HL-60 (cell line): Measurements from ENCODE around the gene TMEM273.
"Not testable (repeated sequence)": the region's sequence is repeated elsewhere in the genome, so short reads cannot be mapped to it uniquely, and the experiment has no call there.

Experiments
- DNase-seq, 2 experiments: peaks; one replicate each; pipeline ENCODE4 v3.0.0-alpha.2; 2010 to 2020; ENCODE audit warnings: low read depth in 1 of 2, low spot score in 1 of 2
- H3K27ac ChIP-seq: fragments of 250-450 bp; sonication (Bioruptor Pico); replicated peaks from 2 replicates; pipeline ENCODE4 v1.5.1; 2020; ENCODE audit warnings: mild to moderate bottlenecking, moderate library complexity
- H3K27me3 ChIP-seq: fragments of 250-450 bp; sonication (Bioruptor Pico); 2 replicates; pipeline ENCODE4 v1.5.1; 2021; ENCODE audit warnings: mild to moderate bottlenecking, moderate library complexity; ENCODE audit not compliant: insufficient read depth, poor library complexity, severe bottlenecking
- H3K4me3 ChIP-seq: replicated peaks from 2 replicates; pipeline ENCODE4 v1.5.1; 2011; ENCODE audit warnings: mild to moderate bottlenecking, control low read depth, low read length; ENCODE audit not compliant: insufficient read depth
- GABPA ChIP-seq: IDR thresholded peaks from 2 replicates; pipeline ENCODE4 v1.6.1; 2012; ENCODE audit warnings: low read depth
- POLR2AphosphoS5 ChIP-seq: IDR thresholded peaks from 2 replicates; pipeline ENCODE4 v1.6.1; 2012; ENCODE audit warnings: low read depth
- SPI1 ChIP-seq: IDR thresholded peaks from 2 replicates; pipeline ENCODE4 v1.6.1; 2012; ENCODE audit warnings: low read depth, mild to moderate bottlenecking, borderline replicate concordance
- TF ChIP-seq, protein P1 (sequence below): IDR thresholded peaks from 2 replicates; pipeline ENCODE4 v1.6.1; 2012; ENCODE audit warnings: low read depth; ENCODE audit not compliant: insufficient replicate concordance
- TF ChIP-seq, protein P2 (sequence below): IDR thresholded peaks from one replicate; pipeline ENCODE4 v1.5.1; 2011; ENCODE audit warnings: low read length, control low read depth, inconsistent platforms; ENCODE audit not compliant: insufficient read depth

The TMEM273 gene

DNA sequence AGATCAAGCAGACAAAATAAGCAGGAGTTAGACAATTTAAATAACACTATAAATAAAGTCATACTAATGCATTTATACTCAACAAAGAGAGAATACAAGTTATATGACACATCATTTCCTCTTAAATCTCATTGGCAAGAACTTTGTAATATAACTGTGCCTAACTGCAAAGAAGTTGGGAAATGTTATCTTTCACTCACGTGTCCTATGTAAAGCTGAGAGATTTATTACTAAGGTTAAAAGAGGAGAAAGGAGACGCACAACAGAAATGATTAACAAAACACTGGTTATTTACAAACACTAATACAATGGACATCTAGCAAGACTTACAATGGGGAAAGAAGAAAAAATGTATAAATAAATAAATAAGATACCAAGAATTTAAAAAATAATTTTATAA, 12.7 kb upstream of the TMEM273 start:
- Histone ChIP-seq H3K4me3 (no peak overlapping the region), H3K27ac (no peak overlapping the region), H3K27me3 (no peaks in the 10 kb centered on the region)
- DNase-seq, result no peak
- TF ChIP-seq POLR2AphosphoS5 (no peak), SPI1 (no peak), GABPA (no peak)
- TF ChIP-seq, protein P1, sequence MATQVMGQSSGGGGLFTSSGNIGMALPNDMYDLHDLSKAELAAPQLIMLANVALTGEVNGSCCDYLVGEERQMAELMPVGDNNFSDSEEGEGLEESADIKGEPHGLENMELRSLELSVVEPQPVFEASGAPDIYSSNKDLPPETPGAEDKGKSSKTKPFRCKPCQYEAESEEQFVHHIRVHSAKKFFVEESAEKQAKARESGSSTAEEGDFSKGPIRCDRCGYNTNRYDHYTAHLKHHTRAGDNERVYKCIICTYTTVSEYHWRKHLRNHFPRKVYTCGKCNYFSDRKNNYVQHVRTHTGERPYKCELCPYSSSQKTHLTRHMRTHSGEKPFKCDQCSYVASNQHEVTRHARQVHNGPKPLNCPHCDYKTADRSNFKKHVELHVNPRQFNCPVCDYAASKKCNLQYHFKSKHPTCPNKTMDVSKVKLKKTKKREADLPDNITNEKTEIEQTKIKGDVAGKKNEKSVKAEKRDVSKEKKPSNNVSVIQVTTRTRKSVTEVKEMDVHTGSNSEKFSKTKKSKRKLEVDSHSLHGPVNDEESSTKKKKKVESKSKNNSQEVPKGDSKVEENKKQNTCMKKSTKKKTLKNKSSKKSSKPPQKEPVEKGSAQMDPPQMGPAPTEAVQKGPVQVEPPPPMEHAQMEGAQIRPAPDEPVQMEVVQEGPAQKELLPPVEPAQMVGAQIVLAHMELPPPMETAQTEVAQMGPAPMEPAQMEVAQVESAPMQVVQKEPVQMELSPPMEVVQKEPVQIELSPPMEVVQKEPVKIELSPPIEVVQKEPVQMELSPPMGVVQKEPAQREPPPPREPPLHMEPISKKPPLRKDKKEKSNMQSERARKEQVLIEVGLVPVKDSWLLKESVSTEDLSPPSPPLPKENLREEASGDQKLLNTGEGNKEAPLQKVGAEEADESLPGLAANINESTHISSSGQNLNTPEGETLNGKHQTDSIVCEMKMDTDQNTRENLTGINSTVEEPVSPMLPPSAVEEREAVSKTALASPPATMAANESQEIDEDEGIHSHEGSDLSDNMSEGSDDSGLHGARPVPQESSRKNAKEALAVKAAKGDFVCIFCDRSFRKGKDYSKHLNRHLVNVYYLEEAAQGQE, result no peak
- TF ChIP-seq, protein P2, sequence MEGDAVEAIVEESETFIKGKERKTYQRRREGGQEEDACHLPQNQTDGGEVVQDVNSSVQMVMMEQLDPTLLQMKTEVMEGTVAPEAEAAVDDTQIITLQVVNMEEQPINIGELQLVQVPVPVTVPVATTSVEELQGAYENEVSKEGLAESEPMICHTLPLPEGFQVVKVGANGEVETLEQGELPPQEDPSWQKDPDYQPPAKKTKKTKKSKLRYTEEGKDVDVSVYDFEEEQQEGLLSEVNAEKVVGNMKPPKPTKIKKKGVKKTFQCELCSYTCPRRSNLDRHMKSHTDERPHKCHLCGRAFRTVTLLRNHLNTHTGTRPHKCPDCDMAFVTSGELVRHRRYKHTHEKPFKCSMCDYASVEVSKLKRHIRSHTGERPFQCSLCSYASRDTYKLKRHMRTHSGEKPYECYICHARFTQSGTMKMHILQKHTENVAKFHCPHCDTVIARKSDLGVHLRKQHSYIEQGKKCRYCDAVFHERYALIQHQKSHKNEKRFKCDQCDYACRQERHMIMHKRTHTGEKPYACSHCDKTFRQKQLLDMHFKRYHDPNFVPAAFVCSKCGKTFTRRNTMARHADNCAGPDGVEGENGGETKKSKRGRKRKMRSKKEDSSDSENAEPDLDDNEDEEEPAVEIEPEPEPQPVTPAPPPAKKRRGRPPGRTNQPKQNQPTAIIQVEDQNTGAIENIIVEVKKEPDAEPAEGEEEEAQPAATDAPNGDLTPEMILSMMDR, result no peak

DNA sequence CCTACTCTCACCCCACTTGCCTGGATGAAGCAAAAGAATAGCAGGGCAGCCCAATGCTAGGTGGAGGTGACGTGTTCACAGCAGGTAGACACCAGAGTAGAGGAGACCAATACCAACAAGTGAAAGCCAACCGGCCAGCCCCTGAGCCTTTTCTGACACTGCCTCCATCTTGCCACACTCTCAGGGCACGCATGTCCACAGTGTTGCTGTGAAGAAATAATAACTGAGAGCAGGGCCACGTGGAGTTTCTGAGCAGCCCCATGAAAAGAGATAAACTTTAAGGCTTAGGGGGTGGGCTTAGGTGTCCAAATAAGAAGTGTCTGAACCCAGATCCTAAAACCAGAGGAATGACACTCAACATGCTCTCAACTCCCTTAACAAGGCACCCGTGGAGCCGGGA, 9.0 kb upstream of the TMEM273 start:
- no peaks in the 10 kb centered on the region for H3K27me3 ChIP-seq
- H3K27ac ChIP-seq, result no peak overlapping the region
- no peak overlapping the region for H3K4me3 ChIP-seq
- TF ChIP-seq SPI1 (no peak), GABPA (no peak)
- no peak for DNase-seq

DNA sequence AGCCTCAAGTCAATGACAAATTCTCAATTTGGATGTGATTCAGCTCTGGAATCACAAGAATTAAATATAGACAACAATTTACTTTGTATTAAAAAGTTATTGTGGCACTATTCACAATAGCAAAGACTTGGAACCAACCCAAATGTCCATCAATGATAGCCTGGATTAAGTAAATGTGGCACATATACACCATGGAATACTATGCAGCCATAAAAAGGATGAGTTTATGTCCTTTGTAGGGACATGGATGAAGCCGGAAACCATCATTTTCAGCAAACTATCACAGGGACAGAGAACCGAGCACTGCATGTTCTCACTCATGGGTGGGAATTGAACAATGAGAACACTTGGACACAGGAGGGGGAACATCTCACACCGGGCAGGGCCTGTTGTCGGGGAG, 7.7 kb upstream of the TMEM273 start:
- not testable (repeated sequence) for H3K27me3 ChIP-seq, DNase-seq, H3K4me3 ChIP-seq, H3K27ac ChIP-seq

DNA sequence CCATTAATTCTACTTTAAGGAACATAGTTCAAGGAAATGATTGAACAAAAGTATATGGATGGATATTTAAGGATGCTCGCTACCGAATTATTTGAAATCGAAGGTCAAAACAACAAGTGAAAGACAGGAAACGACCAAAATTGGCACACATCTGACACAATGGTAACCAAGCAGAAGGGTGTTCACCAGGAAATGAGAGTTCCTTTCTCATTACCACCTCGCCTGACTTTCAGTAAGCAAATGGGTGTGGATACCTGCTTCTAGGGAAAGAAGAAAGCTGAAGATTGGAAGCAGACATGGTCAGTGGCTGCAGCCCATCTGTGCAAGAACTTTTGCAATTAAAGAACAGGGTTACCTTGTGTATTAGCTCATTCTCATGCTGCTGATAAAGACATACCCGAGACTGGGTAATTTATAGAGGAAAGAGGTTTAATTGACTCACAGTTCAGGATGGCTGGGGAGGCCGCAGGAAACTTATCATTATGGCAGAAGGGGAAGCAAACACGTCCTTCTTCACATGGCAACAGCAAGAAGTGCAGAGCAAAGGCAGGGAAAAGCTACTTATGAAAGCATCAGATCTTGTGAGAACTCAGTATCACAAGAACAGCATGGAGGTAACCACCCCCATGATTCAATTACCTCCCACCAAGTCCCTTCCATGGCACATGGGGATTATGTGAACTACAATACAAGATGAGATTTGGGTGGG, 6.2 kb upstream of the TMEM273 start:
- H3K27me3 ChIP-seq, result no peaks in the 10 kb centered on the region

DNA sequence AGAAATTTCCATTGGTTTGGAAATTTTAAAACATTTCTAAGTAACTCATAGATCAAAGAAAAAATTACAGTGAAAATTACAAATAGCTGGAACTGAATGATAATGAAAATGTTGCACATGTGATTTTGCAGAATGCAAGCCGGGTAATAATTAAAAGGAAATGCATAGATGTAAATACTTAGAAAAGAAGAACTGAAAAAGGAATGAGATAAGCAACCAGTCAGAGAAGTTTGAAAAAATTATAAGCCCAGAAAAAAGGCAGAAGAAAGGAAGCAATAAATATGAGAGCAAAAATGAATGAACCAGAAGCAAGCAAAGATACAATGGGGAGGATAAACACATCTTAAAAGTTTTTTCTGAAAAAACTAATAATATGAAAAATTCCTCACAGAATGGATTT, 3.2 kb upstream of the TMEM273 start:
- no peak for DNase-seq
- no peaks in the 10 kb centered on the region for H3K27me3 ChIP-seq
- TF ChIP-seq SPI1, result no peak
- no peak for TF ChIP-seq GABPA
- TF ChIP-seq, protein P1, result no peak
- TF ChIP-seq, protein P2, result no peak
- no peak for TF ChIP-seq POLR2AphosphoS5
- no peak overlapping the region for H3K27ac ChIP-seq
- no peak overlapping the region for H3K4me3 ChIP-seq

More for the DNA sequence above, 6.2 kb upstream of the TMEM273 start:
- Histone ChIP-seq H3K4me3 (no peak overlapping the region), H3K27ac (no peak overlapping the region)
- no peak for DNase-seq
- TF ChIP-seq SPI1, result no peak
- TF ChIP-seq, protein P1, result no peak
- TF ChIP-seq POLR2AphosphoS5, result no peak
